Measurements from ENCODE around the gene CAMKV.
"Not testable (repeated sequence)": the region's sequence is repeated elsewhere in the genome, so short reads cannot be mapped to it uniquely, and the experiment has no call there.

CAMKV gene

DNA sequence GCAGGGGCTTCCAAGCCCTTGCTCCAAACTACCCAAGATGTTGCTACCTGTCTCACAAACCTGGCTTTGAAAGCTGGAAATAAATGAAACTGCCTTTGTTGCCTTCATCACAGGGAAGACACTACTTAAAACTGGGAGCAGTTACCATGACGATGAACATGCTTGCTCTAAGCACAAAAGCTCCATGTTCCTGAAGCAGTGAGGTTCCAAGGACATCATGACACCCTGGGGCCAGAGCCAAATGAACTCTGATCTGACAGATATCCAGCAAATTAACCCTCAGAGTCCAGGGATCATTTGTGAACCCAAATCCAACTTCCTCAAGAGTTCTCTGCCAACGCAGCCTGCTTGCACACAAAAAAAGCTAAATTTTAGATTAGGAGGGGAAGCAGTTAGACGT lies 24.0 kb downstream of the CAMKV start:
- peaks cover 20% of the 10 kb centered on the region for H3K36me3 ChIP-seq (ENCODE audit: insufficient read depth, low read length)
- H3K9me3 ChIP-seq (ENCODE audit: control insufficient read depth, insufficient read depth, low read length): no peaks in the 10 kb centered on the region
- H3K9ac ChIP-seq (ENCODE audit: low read depth, low read length): no peak overlapping the region
- no peaks in the 10 kb centered on the region for H3K4me1 ChIP-seq (ENCODE audit: insufficient read depth, low read length)

DNA sequence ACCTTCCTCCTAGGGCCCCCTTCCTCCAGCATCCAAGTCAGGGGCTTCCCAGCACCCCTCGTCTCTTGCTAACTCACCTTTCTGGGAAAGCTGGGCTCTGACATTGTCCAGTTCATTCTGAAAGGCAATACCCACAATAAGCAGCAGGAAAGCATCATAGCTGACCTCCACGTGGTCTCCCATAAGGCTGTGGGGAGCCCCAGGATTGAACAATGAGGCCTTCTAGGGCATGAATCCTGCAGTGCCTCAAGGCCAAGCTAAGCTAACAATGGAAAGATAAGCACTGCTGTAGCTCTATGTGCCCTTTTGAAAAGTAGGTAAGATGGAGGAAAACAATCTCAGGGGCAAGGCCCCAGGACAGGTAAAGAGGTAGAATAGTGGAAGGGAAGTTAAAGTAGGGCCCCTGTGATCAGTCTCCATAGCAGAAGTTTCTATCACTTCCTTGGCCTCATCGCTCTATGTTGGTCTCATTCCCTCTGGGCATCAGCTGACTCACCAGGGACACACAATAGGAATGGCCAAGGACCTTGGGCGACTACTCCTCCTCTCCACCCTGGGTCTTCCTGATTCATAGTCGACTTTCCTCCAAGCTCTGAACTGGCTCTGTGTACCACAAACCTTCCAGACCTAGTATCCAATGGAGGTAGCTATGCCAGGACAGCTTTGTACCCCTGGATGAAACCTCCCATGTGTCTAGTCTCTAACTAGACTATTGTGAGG lies 25.1 kb downstream of the CAMKV start:
- H3K9me3 ChIP-seq (ENCODE audit: control insufficient read depth, insufficient read depth, low read length): no peaks in the 10 kb centered on the region
- H3K4me1 ChIP-seq (ENCODE audit: insufficient read depth, low read length): no peaks in the 10 kb centered on the region
- H3K36me3 ChIP-seq (ENCODE audit: insufficient read depth, low read length): peaks cover 20% of the 10 kb centered on the region
- H3K9ac ChIP-seq (ENCODE audit: low read depth, low read length): no peak overlapping the region

DNA sequence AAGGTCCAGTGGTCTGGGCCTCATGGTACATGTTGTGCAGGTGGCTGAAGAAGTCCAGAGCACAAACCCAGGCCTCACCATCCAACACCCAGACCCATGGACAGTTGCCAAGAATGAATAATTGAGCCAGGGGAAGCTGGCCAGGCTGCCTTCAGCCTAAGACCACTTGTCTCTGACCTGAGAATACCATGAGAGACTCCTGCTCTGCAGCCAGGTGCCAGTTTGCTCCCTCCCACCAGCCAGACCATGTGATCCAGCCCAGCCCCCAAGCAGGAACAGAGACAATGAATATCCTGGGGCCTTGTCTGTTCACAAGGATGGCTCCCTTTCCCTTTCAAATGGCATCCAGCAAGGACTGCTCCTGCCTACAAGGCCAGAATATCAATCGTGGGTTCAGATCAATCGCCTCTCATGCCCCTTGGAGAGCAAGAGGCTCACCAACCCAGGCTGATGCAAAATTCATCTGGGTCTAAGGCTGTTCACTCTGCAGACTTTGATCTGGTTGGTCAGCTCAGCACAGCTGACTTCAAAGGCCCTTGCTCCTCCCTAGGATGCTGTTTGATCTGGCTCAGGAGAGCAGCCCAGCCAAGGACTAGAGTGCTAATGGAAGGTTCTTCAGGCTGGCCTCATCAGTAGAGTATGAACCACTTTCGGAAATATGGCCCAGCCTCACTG lies 26.7 kb downstream of the CAMKV start:
- Histone ChIP-seq H3K36me3 (ENCODE audit: insufficient read depth, low read length) (peaks cover 20% of the 10 kb centered on the region), H3K4me1 (ENCODE audit: insufficient read depth, low read length) (no peaks in the 10 kb centered on the region), H3K9ac (ENCODE audit: low read depth, low read length) (no peak overlapping the region), H3K9me3 (ENCODE audit: control insufficient read depth, insufficient read depth, low read length) (no peaks in the 10 kb centered on the region)

DNA sequence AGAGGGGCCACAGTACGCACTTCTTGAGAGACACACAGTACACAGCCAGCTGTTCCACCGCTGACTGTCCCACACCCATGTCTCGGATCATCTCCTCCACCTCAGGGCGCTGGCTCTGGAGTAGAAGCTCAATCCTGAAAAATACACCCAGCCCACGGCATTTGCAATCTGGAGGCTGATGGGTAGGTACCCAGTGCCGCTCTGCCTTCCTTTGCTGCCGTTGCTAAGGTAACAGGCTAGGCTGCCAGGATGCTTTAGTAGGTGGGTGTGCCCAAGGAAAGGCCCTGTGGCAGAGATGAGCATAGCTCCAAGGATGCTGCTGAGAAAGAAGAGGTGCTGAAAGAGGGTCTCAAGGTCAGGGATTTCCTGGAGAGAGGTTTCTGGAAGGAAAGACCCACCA lies 27.9 kb downstream of the CAMKV start:
- peaks cover 15% of the 10 kb centered on the region; the same call in 1 of the 2 replicates for H3K36me3 ChIP-seq (ENCODE audit: insufficient read depth, low read length)
- no peaks in the 10 kb centered on the region for H3K9me3 ChIP-seq (ENCODE audit: control insufficient read depth, insufficient read depth, low read length)
- no peaks in the 10 kb centered on the region for H3K4me1 ChIP-seq (ENCODE audit: insufficient read depth, low read length)
- H3K9ac ChIP-seq (ENCODE audit: low read depth, low read length): no peak overlapping the region

DNA sequence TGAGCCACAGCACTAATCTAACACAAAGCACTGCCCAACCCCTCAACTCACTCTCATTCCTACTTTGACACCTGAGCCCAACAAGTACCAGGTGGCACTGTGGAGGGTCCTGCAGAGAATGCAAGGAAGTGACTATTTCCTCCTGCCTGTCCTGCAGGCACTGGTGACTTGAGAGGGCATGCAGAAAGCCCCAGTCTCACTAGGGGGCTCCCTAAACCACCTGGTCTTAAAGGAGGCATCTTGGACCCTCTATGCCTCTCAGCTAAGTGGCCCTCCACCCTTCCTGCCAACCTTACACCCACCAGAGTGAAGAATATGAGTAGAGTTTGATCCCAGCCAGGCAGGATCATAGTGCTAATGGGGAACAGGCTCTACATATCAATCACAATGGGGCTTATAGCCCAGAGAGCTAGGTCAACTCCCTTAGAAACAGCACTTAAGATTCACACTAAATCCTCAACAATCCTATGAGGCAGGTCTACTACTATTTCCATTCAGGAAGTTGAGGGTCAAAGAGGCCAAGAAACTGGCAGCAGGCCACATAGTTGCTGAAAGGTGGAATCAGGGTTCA lies 28.5 kb downstream of the CAMKV start:
- no peak overlapping the region for H3K9ac ChIP-seq (ENCODE audit: low read depth, low read length)
- H3K9me3 ChIP-seq (ENCODE audit: control insufficient read depth, insufficient read depth, low read length): no peaks in the 10 kb centered on the region
- peaks cover 21% of the 10 kb centered on the region; the same call in 1 of the 2 replicates for H3K36me3 ChIP-seq (ENCODE audit: insufficient read depth, low read length)
- H3K4me1 ChIP-seq (ENCODE audit: insufficient read depth, low read length): no peaks in the 10 kb centered on the region

DNA sequence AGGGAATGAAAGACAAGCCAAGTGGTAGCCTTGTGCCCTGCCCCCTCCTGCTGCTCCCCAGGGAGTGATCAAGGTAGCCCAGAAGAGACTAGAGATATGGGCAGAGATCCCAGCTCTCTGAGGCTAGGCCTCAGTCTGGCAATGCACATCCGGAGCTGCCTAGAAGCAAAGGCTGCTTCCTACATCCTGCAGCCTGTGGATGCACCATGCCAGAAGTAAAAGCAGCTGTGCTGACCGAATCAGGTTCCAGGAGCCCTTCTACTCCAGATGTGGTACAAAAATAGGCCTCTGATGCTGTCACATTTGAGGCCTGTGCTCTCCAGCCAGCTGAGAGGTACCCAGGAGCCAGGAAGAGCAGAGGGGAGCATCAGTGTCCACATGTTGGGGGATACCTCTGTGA lies 29.3 kb downstream of the CAMKV start:
- no peaks in the 10 kb centered on the region for H3K4me1 ChIP-seq (ENCODE audit: insufficient read depth, low read length)
- H3K36me3 ChIP-seq (ENCODE audit: insufficient read depth, low read length): peaks cover 21% of the 10 kb centered on the region; the same call in 1 of the 2 replicates
- H3K9ac ChIP-seq (ENCODE audit: low read depth, low read length): no peak overlapping the region
- H3K9me3 ChIP-seq (ENCODE audit: control insufficient read depth, insufficient read depth, low read length): no peaks in the 10 kb centered on the region

DNA sequence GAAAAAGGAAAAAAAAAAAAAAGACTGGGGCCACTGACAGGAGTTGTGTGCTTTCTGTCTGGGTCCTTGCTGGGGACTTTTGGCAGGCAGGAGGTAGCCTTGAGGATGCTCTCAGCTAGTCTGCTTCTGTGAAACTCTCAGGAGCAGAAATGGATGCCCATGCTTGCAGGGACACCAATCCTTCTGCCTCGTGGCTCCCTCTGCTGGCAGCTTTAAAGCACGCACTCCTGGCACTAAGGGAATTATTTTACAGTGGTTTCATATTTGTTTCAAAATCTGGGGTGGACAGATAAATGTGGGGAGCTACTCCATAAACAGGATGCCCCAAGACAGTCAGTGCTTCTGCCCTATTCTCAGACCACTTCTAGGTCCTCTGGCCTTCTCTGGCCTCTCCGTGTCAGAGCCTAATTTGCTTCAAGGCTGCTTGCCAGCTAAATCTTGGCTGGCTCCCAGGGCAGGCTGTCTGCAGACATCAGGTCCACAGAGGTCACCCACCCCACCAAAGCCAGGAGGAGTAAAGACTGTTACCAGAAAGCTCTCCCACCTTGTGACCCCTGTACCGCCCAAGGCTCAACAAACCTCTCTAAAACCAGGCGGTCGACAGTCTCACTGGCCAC lies 30.4 kb downstream of the CAMKV start:
- H3K9me3 ChIP-seq (ENCODE audit: control insufficient read depth, insufficient read depth, low read length): no peaks in the 10 kb centered on the region
- peaks cover 17% of the 10 kb centered on the region; the same call in 1 of the 2 replicates for H3K36me3 ChIP-seq (ENCODE audit: insufficient read depth, low read length)

DNA sequence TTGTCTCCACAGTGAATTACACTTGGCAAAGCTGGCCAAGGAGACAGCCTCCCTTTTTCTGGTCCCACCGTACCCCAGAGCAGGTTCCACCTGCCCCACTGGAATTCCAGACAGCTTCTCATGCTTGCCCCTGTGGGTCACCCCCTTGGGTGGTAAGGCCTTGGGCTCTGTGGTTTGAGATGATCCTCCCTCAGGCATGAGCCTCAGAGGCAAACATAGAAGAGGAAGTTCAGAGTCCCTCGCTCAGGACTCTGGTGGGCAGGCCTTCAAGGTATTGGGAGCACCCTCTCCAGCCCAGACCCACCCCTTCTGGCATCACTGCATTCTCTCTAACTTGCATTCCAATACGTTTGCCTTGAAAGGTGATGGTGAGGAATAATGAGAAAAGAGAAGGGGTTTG lies 38.4 kb downstream of the CAMKV start:
- peaks cover 22% of the 10 kb centered on the region for H3K36me3 ChIP-seq (ENCODE audit: insufficient read depth, low read length)
- H3K4me1 ChIP-seq (ENCODE audit: insufficient read depth, low read length): no peaks in the 10 kb centered on the region
- H3K9me3 ChIP-seq (ENCODE audit: control insufficient read depth, insufficient read depth, low read length): no peaks in the 10 kb centered on the region
- H3K9ac ChIP-seq (ENCODE audit: low read depth, low read length): no peak overlapping the region

More for the DNA sequence above, 30.4 kb downstream of the CAMKV start:
- H3K9ac ChIP-seq (ENCODE audit: low read depth, low read length): no peak overlapping the region
- H3K4me1 ChIP-seq (ENCODE audit: insufficient read depth, low read length): no peaks in the 10 kb centered on the region

DNA sequence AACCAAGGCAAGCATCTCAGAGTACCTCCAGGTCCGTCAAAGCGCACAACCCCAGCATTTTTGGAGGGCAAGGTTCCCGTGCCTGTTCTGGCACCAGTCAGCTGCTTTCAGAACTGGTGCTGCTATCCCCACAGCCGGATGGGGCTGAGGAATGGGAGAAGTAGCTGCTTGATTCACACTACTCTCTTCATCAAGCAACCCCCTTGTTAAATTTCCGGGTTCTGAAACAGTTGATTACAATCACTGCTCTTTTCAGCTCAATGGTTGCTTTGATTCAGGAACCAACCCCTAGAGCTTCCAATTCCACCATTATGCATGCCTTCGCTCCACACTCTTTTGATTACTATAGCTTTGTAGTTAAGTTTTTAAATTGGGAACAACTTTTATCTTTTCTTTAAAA lies 43.7 kb downstream of the CAMKV start:
- no peaks in the 10 kb centered on the region for H3K4me1 ChIP-seq (ENCODE audit: insufficient read depth, low read length)

DNA sequence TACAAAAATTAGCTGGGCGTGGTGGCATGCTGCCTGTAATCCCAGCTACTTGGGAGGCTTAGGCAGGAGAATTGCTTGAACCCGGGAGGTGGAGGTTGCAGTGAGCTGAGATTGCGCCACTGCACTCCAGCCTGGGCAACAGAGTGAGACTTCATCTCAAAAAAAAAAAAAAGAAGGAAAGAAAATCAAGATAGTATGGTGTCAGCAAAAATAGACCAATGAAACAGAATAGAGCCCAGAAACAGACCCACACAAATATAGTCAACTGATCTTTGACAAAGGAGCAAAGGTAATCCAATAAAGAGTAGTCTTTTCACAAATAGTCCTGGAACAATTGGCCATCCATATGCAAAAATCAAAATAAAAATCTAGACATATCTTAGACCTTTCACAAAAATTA lies 46.6 kb downstream of the CAMKV start:
- H3K36me3 ChIP-seq (ENCODE audit: insufficient read depth, low read length); H3K9me3 ChIP-seq (ENCODE audit: control insufficient read depth, insufficient read depth, low read length); H3K9ac ChIP-seq (ENCODE audit: low read depth, low read length); H3K4me1 ChIP-seq (ENCODE audit: insufficient read depth, low read length): not testable (repeated sequence)

More for the DNA sequence above, 43.7 kb downstream of the CAMKV start:
- Histone ChIP-seq H3K36me3 (ENCODE audit: insufficient read depth, low read length) (peaks cover 8% of the 10 kb centered on the region), H3K9me3 (ENCODE audit: control insufficient read depth, insufficient read depth, low read length) (no peaks in the 10 kb centered on the region), H3K9ac (ENCODE audit: low read depth, low read length) (no peak overlapping the region)

DNA sequence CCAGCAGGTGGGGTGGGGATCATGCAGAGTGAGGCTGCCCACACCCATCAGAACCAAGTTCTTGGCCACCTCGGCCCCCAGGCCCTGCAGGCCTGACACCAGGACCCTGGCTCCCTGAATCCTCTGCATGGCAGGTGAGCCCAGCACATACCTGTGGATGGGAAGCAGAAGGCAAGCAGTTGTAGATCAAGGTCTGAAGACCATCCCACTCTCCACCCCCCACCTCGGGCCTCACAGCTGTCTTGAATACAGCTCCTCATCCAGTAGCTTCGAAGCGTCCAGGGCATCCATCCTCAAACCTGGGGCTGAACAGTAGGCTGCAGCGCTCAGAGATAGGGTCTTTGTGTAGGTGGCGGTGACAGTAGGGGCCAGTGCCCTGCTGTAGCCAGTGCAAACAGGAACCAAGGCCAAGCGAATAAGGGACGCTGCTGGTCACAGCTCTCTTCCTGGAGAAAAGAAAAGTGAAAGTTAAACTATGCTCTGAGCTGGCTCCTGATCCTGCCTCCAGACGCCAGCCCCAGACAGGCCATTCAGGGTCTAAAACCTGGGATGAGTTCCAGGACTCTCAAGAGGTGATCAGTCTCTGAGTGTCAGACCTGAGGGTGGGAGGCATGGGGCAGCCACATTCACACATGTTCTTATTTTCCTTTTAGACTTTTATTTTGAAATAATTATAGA lies 56.1 kb downstream of the CAMKV start, which contains the start of gene UBA7:
Gene UBA7, minus strand, starts transcription at position 457 of the 678 bp plus-strand sequence. Its CDS starts 166 bp downstream, at position 291.
- Histone ChIP-seq H3K9me3 (ENCODE audit: control insufficient read depth, insufficient read depth, low read length) (no peaks in the 10 kb centered on the region), H3K9ac (ENCODE audit: low read depth, low read length) (no peak within 1 kb of the TSS), H3K36me3 (ENCODE audit: insufficient read depth, low read length) (no peaks in the 10 kb centered on the region), H3K4me1 (ENCODE audit: insufficient read depth, low read length) (no peaks in the 10 kb centered on the region)

DNA sequence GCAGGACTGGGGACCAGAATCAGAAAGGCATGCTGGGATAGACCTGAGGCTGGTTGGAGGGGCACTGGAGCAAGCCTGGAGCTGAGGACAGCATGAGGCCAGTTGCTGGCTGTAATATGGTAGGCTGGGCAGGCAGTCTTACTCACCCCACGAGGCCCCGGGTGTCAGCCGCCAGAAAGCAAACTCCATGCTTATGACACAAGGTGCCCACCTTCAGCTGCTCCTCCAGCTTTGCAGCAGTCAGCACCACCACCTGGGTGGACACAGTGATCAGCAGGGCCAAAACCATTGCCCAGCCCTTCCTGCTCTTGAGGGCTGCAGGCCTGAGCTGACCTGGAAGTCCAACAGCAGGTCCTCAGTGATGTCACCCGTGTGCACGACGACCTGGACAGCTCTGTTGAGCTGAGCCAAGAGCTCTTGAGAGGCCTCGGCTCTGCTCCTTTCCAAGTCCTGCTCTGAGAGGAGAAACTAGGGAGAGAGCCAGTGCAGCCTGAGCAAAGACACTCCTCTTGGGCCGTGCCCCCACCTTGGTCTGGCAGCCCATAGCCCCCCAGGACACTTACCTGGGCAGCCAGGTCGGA lies 56.7 kb downstream of the CAMKV start:
- Histone ChIP-seq H3K4me1 (ENCODE audit: insufficient read depth, low read length) (no peaks in the 10 kb centered on the region), H3K9me3 (ENCODE audit: control insufficient read depth, insufficient read depth, low read length) (no peaks in the 10 kb centered on the region), H3K9ac (ENCODE audit: low read depth, low read length) (no peak overlapping the region), H3K36me3 (ENCODE audit: insufficient read depth, low read length) (no peaks in the 10 kb centered on the region)

Data from ES-I3 (cell line).